SK-MEL-5 (cell line): ENCODE data around the gene PCDH15. TPM values are rescaled to one million over a fixed set of nuclear protein-coding genes. Genes with fewer than 3 reads are reported as not detected.
"Not testable (repeated sequence)": the region's sequence is repeated elsewhere in the genome, so short reads cannot be mapped to it uniquely, and the experiment has no call there.

Experiments
- DNase-seq: peaks from one replicate; pipeline ENCODE4 v3.0.0-alpha.2; 2016; ENCODE audit warnings: low read depth, low spot score
- in situ Hi-C: cut with HindIII; loops from 2 replicates; pipeline ENCODE4 v1.10.0; 2016; ENCODE audit warnings: low sequenced_read_pairs, high pct_unique_total_duplicates, low pct_unique_long_range_greater_than_20kb
- total RNA-seq: library from RNA; depleted of rRNA; stranded (reverse); fragments of >200 nt; shearing (Covaris generic); gene quantifications from 2 replicates; pipeline ENCODE4 v1.2.3, GENCODE V29; 2014

The PCDH15 gene
- total RNA-seq, 1 experiment from 2014 or later = 0.34 TPM

- DNase-seq = no peak
- in situ Hi-C loops = no loop called here
Measured at GRCh38 chr10:54002077-54002476, 799.0 kb downstream of the PCDH15 start.

GRCh38 chr10:53997953-53998352 is 803.1 kb downstream of the PCDH15 start:
- DNase-seq = peak; percentile 44
- in situ Hi-C loops = no loop called here

- DNase-seq = no peak
- in situ Hi-C loops = no loop called here
Measured at GRCh38 chr10:53990799-53991238, 810.2 kb downstream of the PCDH15 start.

- in situ Hi-C loops = no loop called here
- no peak for DNase-seq
Measured at GRCh38 chr10:53983431-53983830, 817.6 kb downstream of the PCDH15 start.

- DNase-seq = no peak
- in situ Hi-C loops = no loop called here
Measured at GRCh38 chr10:53980210-53980609, 820.8 kb downstream of the PCDH15 start.

GRCh38 chr10:53978301-53978700 is 822.7 kb downstream of the PCDH15 start:
- in situ Hi-C loops = no loop called here
- no peak for DNase-seq

- DNase-seq = no peak
- in situ Hi-C loops = no loop called here
Measured at GRCh38 chr10:53977267-53977666, 823.8 kb downstream of the PCDH15 start.

GRCh38 chr10:53957401-53957800 is 843.6 kb downstream of the PCDH15 start:
- in situ Hi-C loops = no loop called here
- peak; percentile 54 for DNase-seq

- no peak for DNase-seq
- in situ Hi-C loops = no loop called here
Measured at GRCh38 chr10:53955091-53955490, 845.9 kb downstream of the PCDH15 start.

GRCh38 chr10:53952698-53953630 is 848.1 kb downstream of the PCDH15 start:
- in situ Hi-C loops = no loop called here
- no peak for DNase-seq

GRCh38 chr10:53939654-53940053 is 861.4 kb downstream of the PCDH15 start:
- no peak for DNase-seq
- in situ Hi-C loops = no loop called here

GRCh38 chr10:53930648-53931047 is 870.4 kb downstream of the PCDH15 start:
- in situ Hi-C loops = no loop called here

GRCh38 chr10:53924051-53924700 is 876.9 kb downstream of the PCDH15 start:
- DNase-seq, in situ Hi-C loops: not testable (repeated sequence)

More at GRCh38 chr10:53930648-53931047, 870.4 kb downstream of the PCDH15 start:
- DNase-seq = no peak

- peak; percentile 18 for DNase-seq
- in situ Hi-C loops = no loop called here
Measured at GRCh38 chr10:53918755-53919154, 882.3 kb downstream of the PCDH15 start.

GRCh38 chr10:53909791-53910190 is 891.2 kb downstream of the PCDH15 start:
- DNase-seq = no peak
- in situ Hi-C loops = no loop called here

GRCh38 chr10:53904506-53905241 is 896.4 kb downstream of the PCDH15 start:
- no peak for DNase-seq
- in situ Hi-C loops = no loop called here

- no peak for DNase-seq
- in situ Hi-C loops = no loop called here
Measured at GRCh38 chr10:53903756-53904155, 897.3 kb downstream of the PCDH15 start.
